Stimulated activated CD8-positive, alpha-beta memory T cell treated with anti-CD3 and anti-CD28 coated beads, Interleukin-12 subunit alpha, Interleukin-12 subunit beta, amount 100 ng/mL, for 24 hours (primary cell): ENCODE measurements around the gene TRIM65.
A peak's percentile ranks its signal among the peaks of the same experiment; 100 is the strongest.
"Not testable (repeated sequence)": the region's sequence is repeated elsewhere in the genome, so short reads cannot be mapped to it uniquely, and the experiment has no call there.

ENCODE experiments used
- DNase-seq: peaks from one replicate; pipeline ENCODE4 v3.0.0-alpha.2; 2020; ENCODE audit errors: extremely low read depth

The TRIM65 gene

DNA sequence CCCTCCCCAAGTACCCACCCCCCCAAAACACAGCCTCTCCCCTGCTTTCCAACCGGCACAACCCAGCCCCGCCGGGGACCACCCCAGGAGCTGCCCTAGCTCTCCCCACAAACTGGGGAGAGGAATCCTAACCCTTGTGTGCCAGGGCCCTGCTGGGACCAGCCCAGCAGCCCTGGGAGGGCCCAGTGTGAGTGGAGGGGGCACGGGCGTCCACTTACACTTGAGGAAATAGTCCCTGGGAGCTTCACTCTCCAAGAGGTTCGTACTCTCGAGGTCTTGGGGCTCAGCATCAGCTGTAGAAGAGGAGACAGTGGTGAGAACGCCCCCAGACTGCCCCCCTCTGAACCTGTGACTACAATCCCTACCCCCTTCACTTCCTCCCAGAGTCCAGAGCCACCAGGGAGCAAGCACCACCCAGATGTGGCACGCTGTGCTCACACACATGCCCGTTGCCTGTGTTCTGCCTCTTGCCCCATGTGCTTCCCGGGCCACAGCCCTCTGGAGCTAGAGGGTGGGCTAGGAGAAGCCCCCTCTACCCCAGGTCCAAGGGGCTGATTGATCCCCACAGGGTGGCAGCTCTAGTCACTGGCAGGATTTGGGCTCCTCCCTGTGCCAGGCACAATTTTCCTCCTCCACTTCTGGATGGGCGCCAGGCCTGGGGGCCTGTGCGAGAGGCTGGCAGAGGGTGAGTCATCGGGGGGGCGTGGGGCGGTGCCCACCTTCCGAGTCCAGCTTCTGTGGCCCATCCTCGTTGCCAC is 21.4 kb downstream of the TRIM65 start:
- DNase-seq: no peak

DNA sequence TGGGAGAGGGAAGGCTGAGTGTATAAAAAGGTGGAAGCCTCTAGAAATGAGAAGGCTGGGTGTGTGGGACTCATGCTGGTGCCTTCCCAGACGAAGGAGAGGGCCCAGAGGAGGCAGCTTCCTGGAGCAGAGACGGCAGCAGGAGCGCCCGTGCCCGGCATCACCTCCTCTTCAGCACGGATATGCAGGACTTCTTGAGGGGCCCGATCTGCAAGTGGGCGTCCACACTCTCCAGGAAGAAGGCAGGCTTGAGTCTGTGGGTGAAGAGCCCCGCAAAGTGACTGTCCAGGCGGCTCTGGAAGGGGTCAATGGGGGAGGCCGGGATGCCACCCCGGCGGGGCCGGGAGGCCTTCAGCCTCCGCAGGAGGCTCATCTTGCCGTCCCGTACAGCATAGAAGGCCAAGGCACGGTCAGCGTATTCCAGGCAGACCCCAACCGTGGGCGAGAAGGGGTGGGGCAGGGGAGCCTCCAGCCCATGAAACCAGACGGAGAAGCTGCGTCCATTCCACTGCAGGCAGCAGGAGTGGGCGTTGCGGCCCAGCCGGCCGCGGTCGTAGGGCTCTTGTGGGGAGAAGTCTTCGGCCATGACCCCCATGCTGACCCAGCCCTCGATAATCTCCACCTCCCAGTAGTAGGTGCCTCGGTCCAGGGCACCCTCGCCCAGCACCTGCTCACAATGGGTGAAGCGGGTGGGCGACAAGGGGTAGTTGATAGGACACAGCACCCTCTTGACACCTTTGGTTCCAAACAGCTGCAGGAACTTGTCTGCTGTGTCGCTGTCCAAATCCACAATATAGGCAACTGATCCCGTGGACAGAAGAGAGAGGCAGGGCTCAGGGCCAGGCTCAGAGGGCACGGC is 22.2 kb downstream of the TRIM65 start:
- DNase-seq: no peak

DNA sequence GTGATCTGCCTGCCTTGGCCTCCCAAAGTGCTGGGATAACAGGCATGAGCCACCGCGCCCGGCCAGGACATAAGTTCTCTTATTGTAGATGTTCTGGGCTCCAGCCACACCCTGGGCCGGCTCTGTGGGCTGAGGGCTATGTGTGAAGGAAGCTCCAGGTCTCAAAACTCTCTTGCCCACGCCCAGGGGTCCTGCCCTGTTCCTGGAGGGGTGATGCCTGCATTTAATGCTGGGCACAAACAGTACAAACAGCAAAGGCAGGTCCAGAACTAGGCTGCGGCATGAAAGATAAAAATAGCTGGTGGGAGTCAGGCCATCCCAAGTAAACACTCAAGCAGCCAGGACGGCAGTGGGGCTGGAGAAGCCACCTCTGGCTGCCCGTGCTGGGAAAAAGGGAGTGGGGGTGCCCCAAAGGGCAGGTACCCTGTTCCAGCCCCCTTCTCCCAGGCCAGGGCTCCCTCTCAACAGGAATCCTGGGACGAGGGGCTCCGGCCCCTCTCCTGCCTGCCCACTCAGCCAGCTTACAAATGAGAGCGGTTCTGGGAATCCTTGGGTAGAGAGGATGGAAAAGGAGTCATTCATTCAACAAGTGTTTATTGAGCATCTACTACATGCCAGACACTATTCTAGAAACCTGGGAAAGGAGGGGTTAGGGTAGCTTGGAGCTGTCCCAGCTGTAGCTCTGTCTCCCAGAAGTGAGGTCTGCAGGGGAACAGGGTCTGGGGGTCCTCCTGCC is 23.0 kb downstream of the TRIM65 start:
- DNase-seq: no peak

DNA sequence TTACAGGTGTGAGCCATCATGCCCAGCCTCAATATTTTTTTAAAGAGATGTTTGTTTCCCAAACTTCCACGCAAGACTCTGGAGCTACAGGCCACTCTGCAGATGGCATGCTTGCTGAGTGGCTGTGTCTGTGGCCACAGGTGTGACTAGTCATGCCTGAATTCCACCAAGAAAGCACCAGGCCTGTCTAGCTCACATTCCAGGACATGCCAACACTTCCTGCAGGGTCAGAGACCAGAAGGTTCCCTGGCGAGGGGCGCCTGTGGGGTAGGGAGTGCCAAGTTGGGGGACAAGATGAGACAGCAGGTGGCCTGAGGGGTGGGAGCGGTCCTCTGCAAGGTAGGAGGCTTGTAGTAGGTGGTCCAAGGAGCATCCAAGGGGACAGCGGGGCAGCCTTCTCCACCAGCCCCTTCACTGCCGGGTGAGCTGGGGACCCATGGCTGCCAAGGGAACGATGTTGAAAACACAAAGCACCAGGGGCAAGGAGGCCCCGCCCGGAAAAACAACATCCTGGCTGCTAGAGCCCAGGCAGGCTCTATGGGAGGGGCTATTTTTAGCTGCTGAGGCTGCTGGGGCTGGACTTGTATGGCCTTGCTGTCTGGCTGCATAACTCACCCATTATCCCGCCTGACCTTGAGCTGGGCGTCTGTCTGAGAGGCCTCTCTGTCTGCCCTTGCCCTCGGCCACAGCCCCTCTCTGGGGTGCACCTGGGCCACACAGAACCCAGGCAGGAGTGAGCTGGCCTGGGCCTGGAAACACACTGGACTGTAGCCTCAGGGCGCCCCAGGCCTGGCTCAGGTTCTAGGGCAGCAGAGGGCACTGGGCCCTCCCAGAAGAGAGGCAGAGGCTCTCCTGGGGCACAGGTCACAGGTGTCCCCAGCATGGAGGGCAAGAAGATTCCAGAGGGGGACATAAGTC is 24.1 kb downstream of the TRIM65 start:
- no peak for DNase-seq

GRCh38 chr17:75870228-75870627 is 26.5 kb downstream of the TRIM65 start:
- not testable (repeated sequence) for DNase-seq

- DNase-seq: no peak
These were observed 27.2 kb downstream of the TRIM65 start for GRCh38 chr17:75869282-75870141.

DNA sequence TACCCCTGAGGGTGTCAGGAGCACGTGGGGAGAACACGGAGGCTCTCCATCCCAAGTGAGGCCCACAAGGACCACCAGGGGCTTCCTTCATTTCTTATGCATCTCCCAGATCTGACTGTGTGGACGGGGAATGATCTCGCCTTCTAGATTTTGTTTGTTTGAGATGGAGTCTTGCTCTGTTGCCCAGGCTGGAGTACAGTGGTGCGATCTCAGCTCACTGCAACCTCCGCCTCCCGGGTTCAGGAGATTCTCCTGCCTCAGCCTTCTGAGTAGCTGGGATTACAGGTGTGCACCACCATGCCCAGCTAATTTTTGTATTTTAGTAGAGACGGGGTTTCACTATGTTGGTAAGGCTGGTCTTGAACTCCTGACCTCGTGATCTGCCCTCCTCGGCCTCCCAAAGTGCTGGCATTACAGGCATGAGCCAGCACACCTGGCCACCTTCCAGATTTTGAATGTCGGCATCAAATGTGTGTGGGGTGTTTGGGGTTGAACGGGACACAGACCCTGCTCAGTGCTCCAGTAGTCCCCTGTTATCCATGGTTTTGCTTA is 27.9 kb downstream of the TRIM65 start:
- DNase-seq: not testable (repeated sequence)

DNA sequence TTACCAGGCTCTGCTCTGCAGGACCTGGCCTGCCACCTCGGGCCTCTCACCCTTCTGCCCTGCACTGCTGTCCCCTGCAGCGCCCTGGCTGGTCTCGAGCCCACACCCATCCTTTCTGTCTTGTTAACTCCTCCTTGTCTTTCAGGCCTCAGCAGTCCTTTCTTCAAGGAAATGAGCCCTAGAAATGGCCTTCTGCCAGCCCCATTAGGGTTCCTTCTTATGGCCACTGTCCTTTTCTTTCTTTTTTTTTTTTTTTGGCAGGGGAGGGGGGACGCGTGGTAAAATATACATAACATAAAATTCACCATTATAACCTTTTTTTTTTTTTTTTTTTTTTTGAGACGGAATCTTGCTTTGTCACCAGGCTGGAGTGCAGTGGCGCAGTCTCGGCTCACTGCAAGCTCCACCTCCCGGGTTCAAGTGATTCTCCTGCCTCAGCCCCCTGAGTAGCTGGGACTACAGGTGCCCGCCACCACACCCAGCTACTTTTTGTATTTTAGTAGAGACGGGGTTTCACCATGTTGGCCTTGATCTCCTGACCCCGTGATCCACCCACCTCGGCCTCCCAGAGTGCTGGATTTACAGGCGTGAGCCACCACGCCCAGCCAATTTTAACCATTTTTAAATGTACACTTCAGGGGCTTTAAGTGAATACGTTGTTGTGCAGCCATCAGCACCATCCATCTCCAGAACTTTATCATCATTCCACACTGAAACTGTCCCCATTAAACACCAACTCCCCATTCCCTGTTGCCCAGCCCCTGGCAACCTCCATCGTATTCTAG is 31.2 kb downstream of the TRIM65 start:
- DNase-seq: not testable (repeated sequence)

DNA sequence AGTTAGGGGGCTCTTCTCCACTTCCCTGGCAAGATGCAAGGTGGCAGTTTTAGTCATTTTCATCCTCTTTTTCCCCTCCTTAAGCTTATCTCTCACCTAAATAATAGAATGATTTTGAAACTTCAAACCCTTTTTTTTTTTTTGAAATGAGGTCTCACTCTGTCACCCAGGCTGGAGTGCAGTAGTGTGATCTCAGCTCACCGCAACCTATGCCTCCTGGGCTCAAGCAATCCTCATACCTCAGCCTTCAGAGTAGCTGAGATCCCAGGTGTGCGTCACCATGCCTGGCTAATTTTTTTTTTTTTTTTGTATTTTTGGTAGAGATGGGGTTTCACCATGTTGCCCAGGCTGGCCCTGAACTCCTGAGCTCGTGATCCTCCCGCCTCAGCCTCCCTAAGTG is 31.9 kb downstream of the TRIM65 start:
- DNase-seq: not testable (repeated sequence)

GRCh38 chr17:75864448-75864871 is 32.3 kb downstream of the TRIM65 start:
- no peak for DNase-seq

- DNase-seq: no peak
These were observed 34.8 kb downstream of the TRIM65 start for GRCh38 chr17:75861927-75862317.

DNA sequence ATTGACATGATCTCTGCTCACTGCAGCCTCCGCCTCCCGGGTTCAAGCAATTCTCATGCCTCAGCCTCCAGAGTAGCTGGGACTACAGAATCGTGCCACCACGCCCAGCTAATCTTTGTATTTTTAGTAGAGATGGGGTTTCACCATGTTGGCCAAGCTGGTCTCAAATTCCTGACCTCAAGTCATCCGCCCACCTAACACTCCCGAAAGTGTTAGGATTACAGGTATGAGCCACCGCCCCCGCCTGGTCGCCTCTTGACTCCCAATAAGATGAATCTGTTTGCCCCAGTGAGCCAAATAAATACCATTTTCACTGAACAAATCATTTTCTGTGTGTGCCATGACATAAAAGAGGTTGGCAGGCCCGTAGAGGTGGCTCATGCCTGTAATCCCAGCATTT is 37.4 kb downstream of the TRIM65 start:
- not testable (repeated sequence) for DNase-seq

DNA sequence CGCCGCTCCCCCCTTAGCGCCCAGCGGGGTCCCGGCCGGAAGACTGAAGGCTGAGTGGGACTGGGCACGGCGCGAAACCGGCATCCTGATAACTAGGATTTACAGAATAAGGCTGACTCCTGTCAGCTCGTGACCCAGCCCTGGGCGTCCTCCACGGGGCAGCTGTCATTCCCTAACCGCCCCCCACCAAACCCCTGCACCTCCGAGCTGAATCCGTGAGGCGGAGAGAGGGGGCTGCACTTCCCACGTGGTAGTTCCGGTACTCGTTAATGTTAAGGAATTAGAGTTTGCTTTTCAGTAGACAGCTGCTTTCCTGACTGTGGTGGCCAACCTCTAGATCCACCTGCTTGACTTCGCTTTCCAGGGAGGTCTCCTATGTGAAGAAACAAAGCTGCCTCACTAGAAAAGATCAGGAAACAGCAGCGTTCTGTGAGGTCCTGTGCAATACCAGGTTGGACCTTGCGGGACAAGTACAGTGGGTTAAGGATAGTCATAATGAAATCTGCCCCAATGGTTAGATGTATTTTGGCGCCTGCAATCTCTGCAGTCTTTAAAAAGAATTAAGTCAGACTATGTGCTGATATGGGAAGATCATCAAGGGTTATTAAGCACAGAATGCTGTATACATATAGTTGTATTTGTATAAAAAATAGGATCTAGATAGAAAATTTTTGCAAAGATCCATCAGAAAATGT is 40.5 kb downstream of the TRIM65 start:
- no peak for DNase-seq

- DNase-seq: peak; percentile 95
These were observed 41.3 kb downstream of the TRIM65 start, which contains the start of gene WBP2 for GRCh38 chr17:75855310-75856061. TSS of gene WBP2 (minus strand) at chr17:75855335. CDS start at chr17:75855297, 38 bp downstream.

GRCh38 chr17:75854881-75855309 is 41.9 kb downstream of the TRIM65 start:
- DNase-seq: no peak

GRCh38 chr17:75854101-75854748 is 42.5 kb downstream of the TRIM65 start:
- no peak for DNase-seq

- no peak for DNase-seq
These were observed 43.3 kb downstream of the TRIM65 start for GRCh38 chr17:75853433-75853832.
